22Rv1 (cell line): ENCODE measurements around the gene SAMD11.

Experiments used
- ZFX ChIP-seq: fragments of 450-650 bp; IDR thresholded peaks from 2 replicates; pipeline ENCODE4 v1.6.1; 2017; ENCODE audit warnings: antibody characterized with exemption, borderline replicate concordance
- TF ChIP-seq, protein P1 (sequence below): fragments of 450-650 bp; IDR thresholded peaks from 2 replicates; pipeline ENCODE4 v1.5.1; 2017; ENCODE audit warnings: mild to moderate bottlenecking

DNA sequence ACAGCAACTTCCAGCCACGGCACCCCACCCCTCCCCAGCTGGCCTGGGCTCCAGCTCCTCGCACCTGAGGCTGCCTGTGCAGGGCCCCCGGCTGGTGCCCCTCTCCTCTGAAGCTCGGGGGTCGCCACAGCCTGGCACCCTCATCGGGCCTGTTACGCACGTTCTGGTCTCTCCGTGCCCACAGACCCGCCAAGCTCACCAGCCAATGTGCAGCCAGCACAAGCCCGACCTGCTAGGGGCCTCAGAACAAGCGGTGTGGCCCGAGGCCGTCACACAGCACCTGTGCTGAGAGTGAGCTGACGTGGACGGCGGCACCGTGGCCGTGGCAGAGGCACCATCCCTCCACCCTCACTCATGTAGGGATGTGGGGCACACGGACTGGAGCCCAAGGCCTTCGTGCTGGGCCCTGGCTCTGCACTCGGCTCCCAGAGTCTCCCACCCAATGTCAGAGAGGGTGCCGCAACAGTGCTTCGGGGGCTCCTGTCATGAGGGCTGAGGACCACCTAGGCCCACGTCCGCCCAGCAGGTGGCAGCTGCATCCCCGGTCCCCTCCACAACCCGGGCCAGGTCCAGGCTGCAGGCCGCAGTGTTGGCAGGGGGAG, 4.4 kb upstream of the SAMD11 start:
- TF ChIP-seq, protein P1, sequence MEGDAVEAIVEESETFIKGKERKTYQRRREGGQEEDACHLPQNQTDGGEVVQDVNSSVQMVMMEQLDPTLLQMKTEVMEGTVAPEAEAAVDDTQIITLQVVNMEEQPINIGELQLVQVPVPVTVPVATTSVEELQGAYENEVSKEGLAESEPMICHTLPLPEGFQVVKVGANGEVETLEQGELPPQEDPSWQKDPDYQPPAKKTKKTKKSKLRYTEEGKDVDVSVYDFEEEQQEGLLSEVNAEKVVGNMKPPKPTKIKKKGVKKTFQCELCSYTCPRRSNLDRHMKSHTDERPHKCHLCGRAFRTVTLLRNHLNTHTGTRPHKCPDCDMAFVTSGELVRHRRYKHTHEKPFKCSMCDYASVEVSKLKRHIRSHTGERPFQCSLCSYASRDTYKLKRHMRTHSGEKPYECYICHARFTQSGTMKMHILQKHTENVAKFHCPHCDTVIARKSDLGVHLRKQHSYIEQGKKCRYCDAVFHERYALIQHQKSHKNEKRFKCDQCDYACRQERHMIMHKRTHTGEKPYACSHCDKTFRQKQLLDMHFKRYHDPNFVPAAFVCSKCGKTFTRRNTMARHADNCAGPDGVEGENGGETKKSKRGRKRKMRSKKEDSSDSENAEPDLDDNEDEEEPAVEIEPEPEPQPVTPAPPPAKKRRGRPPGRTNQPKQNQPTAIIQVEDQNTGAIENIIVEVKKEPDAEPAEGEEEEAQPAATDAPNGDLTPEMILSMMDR, result peak; percentile 8; the same call in 1 of the 2 replicates
- TF ChIP-seq ZFX, result no peak
